HG03354 (cell line): Measurements from ENCODE around the gene PAX2.

Source experiments
- ATAC-seq: cut with Tn5 transposase; IDR thresholded peaks from one replicate; pipeline ENCODE4 v1.9.1; 2021; ENCODE audit warnings: mild to moderate bottlenecking; ENCODE audit not compliant: unreplicated experiment, poor library complexity, severe bottlenecking

The PAX2 gene

DNA sequence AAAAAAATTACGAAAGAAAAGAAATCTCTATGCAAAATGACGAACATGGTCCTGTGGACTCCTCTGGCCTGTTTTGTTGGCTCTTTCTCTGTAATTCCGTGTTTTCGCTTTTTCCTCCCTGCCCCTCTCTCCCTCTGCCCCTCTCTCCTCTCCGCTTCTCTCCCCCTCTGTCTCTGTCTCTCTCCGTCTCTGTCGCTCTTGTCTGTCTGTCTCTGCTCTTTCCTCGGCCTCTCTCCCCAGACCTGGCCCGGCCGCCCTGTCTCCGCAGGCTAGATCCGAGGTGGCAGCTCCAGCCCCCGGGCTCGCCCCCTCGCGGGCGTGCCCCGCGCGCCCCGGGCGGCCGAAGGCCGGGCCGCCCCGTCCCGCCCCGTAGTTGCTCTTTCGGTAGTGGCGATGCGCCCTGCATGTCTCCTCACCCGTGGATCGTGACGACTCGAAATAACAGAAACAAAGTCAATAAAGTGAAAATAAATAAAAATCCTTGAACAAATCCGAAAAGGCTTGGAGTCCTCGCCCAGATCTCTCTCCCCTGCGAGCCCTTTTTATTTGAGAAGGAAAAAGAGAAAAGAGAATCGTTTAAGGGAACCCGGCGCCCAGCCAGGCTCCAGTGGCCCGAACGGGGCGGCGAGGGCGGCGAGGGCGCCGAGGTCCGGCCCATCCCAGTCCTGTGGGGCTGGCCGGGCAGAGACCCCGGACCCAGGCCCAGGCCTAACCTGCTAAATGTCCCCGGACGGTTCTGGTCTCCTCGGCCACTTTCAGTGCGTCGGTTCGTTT is 83.9 kb downstream of the PAX2 start:
- ATAC-seq, result no peak

DNA sequence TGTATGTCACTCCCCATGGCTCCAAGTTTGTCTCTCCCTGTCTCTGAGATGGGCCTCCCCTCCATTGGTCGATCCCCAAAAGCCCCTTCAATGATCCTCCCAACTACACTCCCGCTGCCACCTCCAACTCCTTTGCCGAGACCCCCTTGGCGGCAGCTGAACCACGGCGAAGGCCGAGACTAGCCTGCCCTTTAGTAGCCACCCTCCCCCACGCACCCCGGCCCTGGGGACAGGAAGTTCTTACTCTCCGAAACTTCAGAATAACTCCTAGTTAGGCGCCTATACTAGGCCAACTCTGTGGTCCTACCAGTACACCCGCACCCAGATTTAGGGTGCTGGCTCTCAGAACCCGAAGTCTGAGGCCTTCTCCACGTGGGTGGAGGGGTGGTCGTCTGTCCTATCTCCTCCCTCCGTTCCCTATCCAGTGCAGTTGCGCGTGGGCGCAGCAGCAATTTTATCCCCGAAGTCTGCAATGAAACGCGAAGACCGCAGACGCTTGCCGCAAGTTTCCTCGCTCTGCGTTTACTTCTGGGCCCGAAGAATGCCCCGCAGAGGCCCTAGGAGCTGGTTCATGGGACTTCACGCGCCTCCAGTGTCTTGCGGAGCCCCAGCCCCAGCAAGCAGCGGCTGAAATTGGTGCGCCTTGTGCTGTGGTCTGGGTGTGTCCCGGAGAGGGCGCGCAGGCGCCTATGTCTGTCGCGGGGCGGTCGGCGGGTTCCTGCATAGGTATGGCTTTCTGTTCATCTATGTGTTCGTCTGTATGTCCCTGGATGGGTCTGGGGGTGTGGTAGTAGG is 84.7 kb downstream of the PAX2 start:
- ATAC-seq, result no peak

DNA sequence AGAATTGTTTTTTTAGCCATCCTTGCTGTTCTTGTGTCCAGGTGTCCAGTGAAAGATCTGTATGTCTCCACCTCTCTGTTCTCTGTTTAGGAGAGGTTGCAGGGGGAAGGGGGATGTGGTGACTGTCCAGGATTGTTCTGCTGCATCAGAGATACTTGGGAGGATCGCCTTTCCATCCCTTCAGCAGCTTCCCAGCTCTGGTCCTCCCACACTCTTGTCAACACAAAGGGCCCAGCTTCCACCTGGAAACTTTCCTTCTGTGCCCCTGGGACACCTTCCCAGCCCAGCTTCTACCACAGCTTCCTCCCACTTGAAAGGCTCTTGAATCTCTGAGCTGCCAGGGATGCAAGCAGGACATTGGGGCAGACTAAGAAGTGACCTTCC is 85.3 kb downstream of the PAX2 start:
- ATAC-seq, result no peak

DNA sequence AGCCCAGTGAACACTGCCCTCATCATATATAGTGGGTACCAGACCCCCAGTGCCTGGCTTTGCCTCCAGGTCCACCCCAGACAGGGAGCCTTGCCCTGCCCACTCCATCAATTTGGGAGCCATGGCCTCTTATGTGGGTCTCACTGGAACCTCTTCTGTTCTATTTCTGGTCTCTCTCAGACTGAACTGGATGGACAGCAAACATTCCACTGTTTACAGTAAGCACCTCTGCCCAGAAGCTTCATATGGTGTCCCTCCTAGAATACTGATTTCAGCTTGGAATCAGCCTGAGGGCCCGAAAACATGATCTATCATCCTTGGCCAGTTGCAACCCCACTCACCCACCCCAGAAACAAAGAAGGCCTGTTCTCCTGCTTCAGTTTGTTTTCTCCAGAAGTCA is 86.4 kb downstream of the PAX2 start:
- no peak for ATAC-seq

DNA sequence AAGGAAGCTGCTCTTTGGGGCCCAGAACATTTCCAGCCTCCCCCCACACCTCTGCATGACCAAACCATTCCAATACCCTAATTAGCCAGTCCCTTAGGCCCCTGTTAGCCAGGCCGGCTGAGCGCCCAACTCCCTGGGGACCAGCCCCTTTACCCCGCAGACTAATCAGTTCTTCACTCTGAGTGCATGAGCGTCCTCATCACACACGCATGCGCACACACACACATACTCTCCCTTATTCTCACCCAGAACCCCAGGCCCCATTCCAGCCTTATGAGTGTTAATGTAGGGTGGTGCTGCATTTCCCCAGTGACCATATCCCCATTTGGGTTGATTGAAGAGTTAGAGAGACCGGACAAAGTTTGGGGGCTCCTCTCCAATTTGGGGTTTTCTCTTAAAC is 90.4 kb downstream of the PAX2 start:
- no peak for ATAC-seq

DNA sequence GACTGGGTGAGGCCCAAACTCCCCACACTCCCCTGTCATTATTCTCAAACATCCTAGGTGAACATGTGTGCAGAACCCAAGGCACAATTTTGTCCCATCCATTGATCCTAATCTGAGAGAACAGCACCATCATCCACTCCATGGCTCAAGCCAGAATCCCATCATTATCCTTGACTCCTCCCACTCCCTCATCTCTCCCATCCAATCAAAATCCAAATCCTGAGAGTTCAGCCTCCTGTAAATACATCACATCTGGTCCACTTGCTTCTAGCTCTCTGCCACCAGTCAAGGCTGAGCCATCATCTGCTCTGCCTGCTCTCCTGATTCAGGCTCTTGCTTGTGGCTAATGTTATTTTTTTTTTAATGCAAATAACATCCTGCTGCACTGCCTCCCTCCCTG is 91.5 kb downstream of the PAX2 start:
- no peak for ATAC-seq

DNA sequence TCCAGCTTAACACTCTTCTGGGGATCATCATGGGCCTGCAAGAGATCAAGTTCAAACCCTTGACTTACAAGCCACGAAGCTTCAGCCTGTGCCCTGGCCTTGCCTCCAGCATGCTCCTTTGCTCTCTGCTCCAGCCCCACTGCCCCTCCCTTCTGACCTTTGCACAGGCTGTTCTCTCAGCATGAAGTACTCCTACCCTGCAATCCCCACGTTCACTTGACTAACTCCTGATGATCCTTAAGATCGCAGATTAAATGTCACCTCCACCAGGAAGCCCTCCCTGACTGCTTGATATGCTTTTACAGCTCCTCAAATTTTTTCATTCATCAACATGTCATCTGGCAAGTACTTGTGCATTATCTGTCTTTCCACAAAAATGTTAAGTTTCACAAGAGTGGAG is 91.9 kb downstream of the PAX2 start:
- no peak for ATAC-seq

DNA sequence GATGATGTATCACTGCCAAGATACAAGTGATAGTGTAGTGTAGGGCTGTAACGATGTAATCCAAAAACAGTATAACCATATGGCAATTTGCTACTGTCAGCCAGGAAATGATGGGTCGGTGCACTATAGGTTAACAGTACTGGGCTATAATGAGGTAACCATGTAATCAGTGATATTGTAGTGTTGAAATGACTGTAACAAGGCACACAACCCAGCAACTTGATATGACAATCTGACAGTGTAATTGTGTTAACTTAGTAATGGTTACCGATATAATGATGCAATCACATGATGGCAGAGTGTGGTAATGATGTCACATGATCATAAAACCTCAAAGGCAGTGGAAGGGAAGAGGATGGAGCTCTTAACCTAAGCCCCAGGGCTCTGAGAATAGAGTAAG is 93.6 kb downstream of the PAX2 start:
- no peak for ATAC-seq

DNA sequence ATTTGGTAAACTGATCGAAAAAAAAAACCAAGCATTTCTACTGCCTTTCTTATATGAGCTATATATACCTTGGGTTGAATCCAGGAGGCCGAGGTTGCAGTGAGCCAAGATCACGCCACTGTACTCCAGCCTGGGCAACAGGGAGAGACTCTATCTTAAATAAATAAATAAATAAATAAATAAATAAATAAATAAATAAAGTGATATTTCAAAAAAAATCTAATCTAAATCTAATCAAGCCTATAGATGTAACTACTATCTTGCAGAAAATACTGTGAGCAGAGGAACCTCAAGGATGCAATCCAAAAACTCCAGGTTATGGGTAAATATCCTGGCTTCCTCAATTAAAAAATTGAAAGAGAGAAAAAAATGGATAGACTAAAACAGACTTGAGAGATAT is 96.1 kb downstream of the PAX2 start:
- ATAC-seq, result no peak

DNA sequence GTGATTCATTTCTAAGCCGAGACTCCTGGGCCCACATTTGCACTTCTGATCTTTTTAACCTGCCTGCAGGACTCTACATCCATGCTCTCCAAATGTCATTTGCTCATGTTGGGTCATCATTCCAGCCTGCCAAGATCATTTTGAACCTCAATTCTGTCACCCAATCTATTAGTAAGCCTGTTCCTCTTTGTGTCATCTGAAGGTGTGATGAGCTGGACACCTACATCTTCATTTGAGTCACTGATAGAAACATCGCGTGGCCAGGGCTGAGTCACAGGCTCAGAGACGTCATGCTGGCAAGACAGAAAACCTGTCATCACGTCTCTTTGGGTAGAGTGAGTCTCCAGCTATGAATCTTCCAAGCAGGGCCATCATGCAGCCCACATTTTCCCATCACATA is 102.1 kb downstream of the PAX2 start:
- ATAC-seq, result no peak

DNA sequence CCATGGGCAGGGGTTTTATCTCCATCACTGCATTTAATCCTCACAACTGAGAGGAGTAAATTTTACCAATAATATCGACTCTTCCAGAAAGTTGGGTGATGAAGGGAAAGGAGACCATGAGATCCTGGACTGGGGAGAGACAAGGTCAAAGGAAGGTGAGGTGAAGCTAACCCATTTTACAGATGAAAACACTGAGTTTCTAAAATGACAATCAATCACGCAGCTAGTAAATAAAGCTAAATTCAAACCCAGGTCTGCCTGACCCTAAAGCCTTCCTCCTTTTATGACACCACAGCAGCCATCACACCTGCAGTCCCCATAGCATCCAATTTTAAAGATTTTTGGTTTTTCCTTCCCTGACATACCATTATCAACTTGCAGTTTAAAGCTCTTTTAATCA is 103.4 kb downstream of the PAX2 start:
- no peak for ATAC-seq

DNA sequence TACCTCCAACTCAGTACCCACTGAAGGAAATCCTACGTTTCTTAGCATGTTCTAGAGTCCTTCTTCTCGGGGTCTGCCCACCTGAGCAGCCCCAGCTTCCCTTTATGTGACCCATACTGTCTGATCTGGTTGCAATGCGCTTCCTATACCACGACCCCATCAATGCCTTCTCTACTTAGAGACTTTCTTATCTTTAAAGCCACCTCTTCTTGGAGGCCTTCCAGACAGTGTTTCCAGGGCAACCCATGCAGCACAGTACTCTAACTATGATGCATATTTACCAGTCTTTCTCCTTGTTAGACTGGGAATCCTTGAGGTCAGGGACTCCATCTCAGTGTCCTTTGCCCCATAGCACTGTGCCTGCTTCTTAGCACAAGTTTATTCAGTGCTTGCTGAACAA is 112.9 kb downstream of the PAX2 start:
- no peak for ATAC-seq

DNA sequence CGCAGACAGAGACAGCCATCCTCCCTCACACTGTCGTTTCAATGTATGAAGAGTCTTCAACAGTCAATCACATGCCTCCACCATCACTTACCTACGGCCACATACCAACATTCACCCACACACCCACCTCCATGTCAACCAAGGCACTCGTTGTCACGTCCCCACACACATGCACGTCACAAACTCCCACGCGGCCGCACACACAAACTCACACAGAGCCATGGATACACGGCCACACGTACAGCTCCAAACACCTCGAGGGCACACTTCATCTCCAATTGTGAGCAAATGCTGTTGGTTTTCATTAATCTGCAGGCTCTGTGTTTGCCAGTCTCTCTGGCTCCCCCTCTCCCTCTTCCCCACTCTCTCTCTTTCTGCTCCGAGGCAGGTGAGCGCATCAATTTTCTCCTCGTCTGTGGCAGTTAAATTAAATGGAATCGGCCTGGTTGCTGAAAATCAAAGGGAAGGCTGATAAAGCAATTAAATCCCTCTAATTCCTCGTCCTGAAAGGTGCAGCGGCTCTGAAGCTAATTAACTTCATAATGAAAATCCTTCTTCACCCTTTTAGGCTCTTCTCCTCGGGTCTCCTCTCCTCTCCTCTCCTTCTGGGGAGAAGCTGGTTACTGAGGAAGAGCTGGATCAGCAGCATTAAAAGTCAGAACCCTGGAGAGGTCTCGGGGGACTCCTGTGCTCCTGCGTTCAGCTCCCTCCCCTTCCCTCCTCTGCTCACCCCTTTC is 113.5 kb downstream of the PAX2 start:
- no peak for ATAC-seq

DNA sequence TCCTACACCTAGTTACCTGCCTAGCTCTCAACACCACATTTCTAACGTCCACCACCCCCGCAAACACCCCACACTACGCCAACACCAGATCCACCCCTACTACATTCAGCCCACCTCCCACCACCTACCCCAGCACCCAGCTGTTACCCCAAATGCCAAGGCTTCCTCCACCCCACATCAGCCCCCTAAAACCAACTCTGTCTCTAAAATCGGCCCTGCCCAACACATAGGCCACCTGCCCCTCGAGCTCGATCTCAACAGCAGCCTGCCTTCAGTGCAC is 114.0 kb downstream of the PAX2 start:
- ATAC-seq, result no peak

DNA sequence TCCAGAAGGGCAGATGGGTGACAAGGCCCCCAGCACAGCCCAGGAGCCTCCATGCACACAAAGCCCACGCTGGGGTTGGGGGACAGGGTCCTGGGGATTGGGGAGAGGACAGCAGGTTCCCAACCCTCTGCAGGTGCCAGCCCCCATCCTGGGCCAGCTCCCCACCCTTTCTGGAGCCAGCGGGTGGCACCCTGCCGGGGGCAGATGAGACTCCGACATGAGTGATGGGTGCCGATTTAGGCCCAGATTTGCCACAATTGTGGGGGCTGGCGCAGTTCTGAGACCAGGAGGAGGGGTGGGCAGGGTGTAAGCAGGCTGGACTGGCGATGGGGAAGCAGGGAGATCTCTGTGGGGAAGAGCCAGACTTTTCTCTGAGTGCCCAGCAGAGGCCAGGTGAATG is 118.1 kb downstream of the PAX2 start:
- ATAC-seq, result no peak

DNA sequence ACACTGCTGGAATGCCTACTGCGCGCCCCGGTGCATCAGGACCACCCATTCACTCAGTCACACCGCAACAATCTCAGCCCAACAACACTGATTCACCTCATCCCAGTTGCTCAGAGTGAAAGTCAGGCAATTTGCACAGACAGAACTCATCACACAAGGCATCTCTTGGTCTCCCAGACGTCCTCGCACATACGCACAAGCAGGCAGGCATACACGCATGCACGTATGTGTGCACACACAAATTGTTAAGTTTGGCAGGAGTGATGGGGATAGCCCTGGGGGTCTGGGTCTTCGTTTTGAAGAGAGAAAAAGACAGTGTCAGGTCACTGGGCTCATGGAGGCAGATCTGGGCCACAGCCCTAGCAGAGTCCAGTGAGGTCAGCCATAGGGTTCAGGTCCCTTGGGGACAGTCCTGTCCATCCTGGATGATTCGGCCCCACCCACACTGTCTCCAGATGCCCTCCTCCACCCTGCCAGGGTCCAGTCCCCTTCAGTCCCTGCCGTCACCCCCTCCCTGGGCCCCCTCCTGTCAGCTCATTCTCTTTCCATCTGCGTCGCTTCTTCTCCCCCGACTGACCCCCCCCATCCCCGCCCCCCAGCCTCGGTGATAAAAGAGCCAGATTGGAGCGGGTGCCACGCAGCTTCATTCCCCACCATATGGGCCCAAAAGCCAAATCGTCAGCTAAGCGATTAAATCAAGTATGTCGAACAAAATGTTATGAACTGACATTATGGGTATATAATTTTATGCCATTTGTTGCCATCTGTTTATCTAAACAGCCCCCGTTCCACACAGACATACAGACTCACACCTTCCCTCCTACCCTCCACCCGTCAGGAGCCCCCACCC is 118.9 kb downstream of the PAX2 start:
- ATAC-seq, result no peak

DNA sequence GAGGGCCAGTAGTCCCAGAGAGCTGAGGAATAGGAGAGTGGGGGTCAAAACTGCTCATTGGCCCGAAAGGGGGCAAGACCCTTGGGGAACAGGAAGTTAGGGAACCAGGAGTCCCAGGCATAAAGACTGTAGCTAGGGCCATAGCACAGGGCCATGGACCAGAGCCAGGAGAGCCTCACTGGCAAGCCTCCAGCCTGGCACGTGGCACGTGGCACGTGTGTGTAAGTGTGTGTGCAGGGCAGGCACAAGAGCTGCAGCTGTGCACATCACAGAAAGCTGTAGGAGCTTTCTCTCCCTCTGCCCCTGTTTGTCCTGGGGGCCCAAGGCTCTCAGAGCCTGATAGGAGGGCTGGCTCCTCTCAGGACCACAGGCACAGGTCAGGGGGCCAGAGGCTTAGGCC is 119.6 kb downstream of the PAX2 start:
- no peak for ATAC-seq

DNA sequence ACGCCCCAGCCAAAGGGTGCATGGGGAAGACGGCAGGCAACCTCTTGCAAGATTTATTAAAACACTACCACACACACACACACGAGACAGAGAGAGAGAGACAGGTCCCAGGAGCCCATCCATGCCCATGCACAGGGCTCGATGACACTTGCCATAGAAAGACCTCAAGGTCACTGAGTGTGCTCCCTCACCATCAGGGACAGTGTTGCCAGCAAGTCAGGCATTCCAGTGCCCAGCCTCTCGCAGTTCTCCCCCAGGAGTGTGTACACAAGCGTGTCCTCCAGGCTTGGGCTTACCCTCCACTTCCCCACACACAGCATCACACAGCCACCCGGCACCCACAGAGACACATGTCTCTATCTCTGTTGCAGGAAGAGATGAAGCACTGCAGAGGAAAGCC is 120.6 kb downstream of the PAX2 start:
- ATAC-seq, result no peak

DNA sequence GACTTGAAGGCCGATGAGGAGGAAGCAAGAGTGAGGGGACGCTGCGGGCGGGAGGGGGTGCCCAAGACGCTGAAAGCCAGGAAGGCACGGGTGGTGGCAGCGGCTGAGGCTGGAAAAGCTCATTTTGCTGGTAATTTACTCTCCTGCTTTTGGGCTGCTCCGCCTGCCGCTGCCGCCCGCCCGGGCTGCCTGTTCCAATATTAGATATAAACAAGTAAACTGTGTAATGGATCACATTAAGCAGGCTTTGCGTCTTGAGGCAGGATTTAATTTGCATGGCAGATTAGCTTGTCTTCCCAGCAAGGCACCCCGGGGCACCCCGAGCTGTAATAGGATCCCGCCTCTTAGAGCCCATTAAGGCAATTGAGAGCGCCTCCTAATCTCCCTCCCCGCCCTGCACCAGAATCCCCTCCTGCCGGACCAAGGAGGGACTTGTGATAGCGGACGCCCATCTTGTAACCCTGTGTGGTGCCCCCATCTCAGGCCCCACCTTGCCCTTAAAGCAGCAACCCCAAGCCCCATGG is 121.3 kb downstream of the PAX2 start:
- no peak for ATAC-seq
